Stomach (tissue), 4 donors: ENCODE data around the gene NEK6.

ENCODE experiments used
- EP300 ChIP-seq: sonication (generic); formaldehyde crosslinking; IDR thresholded peaks from one replicate; pipeline ENCODE4 v1.6.1; 2017; ENCODE audit warnings: antibody characterized with exemption
- POLR2A ChIP-seq, 4 donors: fragments of 450-650 bp; IDR thresholded peaks; one replicate each; pipeline ENCODE4 v1.6.1; 2016; ENCODE audit warnings: antibody characterized with exemption in 4 of 4, control low read depth in 2 of 4, mild to moderate bottlenecking in 1 of 4, moderate library complexity in 1 of 4

DNA sequence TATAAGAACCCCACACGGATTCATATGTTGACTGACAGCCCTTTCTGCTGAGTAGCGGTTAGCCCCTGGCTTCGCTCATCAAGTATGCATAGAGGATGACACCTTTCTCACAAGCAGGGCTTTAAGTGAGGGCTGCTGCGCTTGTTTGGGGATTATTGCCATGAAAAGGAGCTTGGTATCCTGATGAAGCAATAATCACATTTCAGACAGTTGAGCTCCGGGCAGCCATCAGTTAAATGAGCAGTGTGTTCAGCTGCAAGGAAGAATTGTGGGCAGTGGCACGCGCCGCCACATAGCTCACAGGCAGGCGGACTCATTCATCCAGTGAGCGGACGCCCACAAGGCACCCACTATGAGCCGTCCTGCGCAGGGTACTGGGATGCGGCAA, 77.6 kb downstream of the NEK6 start:
- TF ChIP-seq POLR2A (IDR thresholded peaks at IDR 0.05): no peak
- TF ChIP-seq EP300: no peak
